Thoracic aorta (tissue), 2 donors: ENCODE measurements around the gene DCHS2. TPM values are rescaled to one million over a fixed set of nuclear protein-coding genes. Genes with fewer than 3 reads are reported as not detected.

ENCODE experiments used
- ATAC-seq: fragments of 150-250 bp; one replicate; pipeline ENCODE4 v1.8.0; 2017; ENCODE audit warnings: low read depth; ENCODE audit not compliant: insufficient number of reproducible peaks, low FRiP score
- DNase-seq: peaks from one replicate; pipeline ENCODE4 v3.0.0-alpha.2; 2020; ENCODE audit warnings: low spot score
- H3K27ac ChIP-seq, 2 donors: fragments of 200-600 bp; sonication (generic); 1 replicate in 1 of 2; 2 replicates in 1 of 2; pipeline ENCODE4 v1.5.1; 2016; ENCODE audit warnings: mild to moderate bottlenecking in 2 of 2, moderate library complexity in 2 of 2
- H3K27me3 ChIP-seq: fragments of 200-600 bp; sonication (generic); replicated peaks from 2 replicates; pipeline ENCODE4 v1.6.0; 2016; ENCODE audit warnings: mild to moderate bottlenecking; ENCODE audit not compliant: insufficient read depth
- H3K36me3 ChIP-seq: fragments of 200-600 bp; sonication (generic); one replicate; pipeline ENCODE4 v1.5.1; 2016
- H3K4me1 ChIP-seq, 2 donors: fragments of 200-600 bp; sonication (generic); 1 replicate in 1 of 2; 2 replicates in 1 of 2; pipeline versions ENCODE4 v1.5.1 to v1.6.0; 2016; ENCODE audit warnings: low read depth in 2 of 2, mild to moderate bottlenecking in 1 of 2; ENCODE audit not compliant: control insufficient read depth in 1 of 2
- H3K4me3 ChIP-seq: fragments of 200-600 bp; sonication (generic); 2 replicates; pipeline ENCODE4 v1.5.1; 2016; ENCODE audit warnings: mild to moderate bottlenecking
- H3K9me3 ChIP-seq: fragments of 200-600 bp; sonication (generic); 2 replicates; pipeline ENCODE4 v1.5.1; 2016
- CTCF ChIP-seq: fragments of 200-600 bp; sonication (generic); IDR thresholded peaks from one replicate; pipeline ENCODE4 v1.5.1; 2019; ENCODE audit warnings: antibody characterized with exemption
- total RNA-seq, 2 donors: library from RNA; depleted of rRNA; stranded (reverse); fragments of >200 nt; gene quantifications; one replicate each; pipeline versions ENCODE4 v1.1.0 to v1.2.3, GENCODE V29; 2016

Gene DCHS2
- total RNA-seq, 2 donors from 2014 or later, result 0.35 TPM; not detected in 1

GRCh38 chr4:154354883-154355282 lies 136.7 kb downstream of the DCHS2 start:
- Histone ChIP-seq H3K27me3 (no peaks in the 10 kb centered on the region), H3K4me3 (no peak overlapping the region), H3K27ac (no peak overlapping the region), H3K4me1 (no peaks in the 10 kb centered on the region), H3K9me3 (no peaks in the 10 kb centered on the region), H3K36me3 (no peaks in the 10 kb centered on the region)
- no peak for TF ChIP-seq CTCF
- DNase-seq (no peak), ATAC-seq (no peak)

- H3K36me3 ChIP-seq, result no peaks in the 10 kb centered on the region
- H3K4me3 ChIP-seq, result no peak overlapping the region
- DNase-seq, result no peak
- no peak for TF ChIP-seq CTCF
- H3K27ac ChIP-seq, result no peak overlapping the region
- no peaks in the 10 kb centered on the region for H3K27me3 ChIP-seq
- no peaks in the 10 kb centered on the region for H3K9me3 ChIP-seq
- no peak for ATAC-seq
- no peaks in the 10 kb centered on the region for H3K4me1 ChIP-seq
Measured at GRCh38 chr4:154349829-154350228, 141.8 kb downstream of the DCHS2 start.

- Histone ChIP-seq H3K9me3 (no peaks in the 10 kb centered on the region), H3K27me3 (no peaks in the 10 kb centered on the region), H3K36me3 (no peaks in the 10 kb centered on the region), H3K4me1 (no peaks in the 10 kb centered on the region), H3K4me3 (no peak overlapping the region), H3K27ac (no peak overlapping the region)
- TF ChIP-seq CTCF, result no peak
- no peak for ATAC-seq
- no peak for DNase-seq
Measured at GRCh38 chr4:154348657-154349056, 142.9 kb downstream of the DCHS2 start.

- Histone ChIP-seq H3K27ac (no peak overlapping the region), H3K4me1 (no peaks in the 10 kb centered on the region), H3K36me3 (no peaks in the 10 kb centered on the region), H3K9me3 (no peaks in the 10 kb centered on the region), H3K27me3 (no peaks in the 10 kb centered on the region), H3K4me3 (no peak overlapping the region)
- ATAC-seq, result no peak
- no peak for DNase-seq
- no peak for TF ChIP-seq CTCF
Measured at GRCh38 chr4:154345359-154345758, 146.2 kb downstream of the DCHS2 start.

- no peak for TF ChIP-seq CTCF
- no peak overlapping the region for H3K4me3 ChIP-seq
- H3K9me3 ChIP-seq, result no peaks in the 10 kb centered on the region
- DNase-seq (no peak), ATAC-seq (no peak)
- H3K27me3 ChIP-seq, result no peaks in the 10 kb centered on the region
- H3K4me1 ChIP-seq, result no peaks in the 10 kb centered on the region
- no peaks in the 10 kb centered on the region for H3K36me3 ChIP-seq
- no peak overlapping the region for H3K27ac ChIP-seq
Measured at GRCh38 chr4:154344686-154345085, 146.9 kb downstream of the DCHS2 start.
